Endothelial cell of umbilical vein (primary cell): ENCODE results near the gene HDAC1. TPM values are rescaled to one million over a fixed set of nuclear protein-coding genes. Genes with fewer than 3 reads are reported as not detected.
A peak's percentile ranks its signal among the peaks of the same experiment; 100 is the strongest.

Experiments used
- BruUV-seq: library from RNA; stranded (reverse); fragments of 400-500 nt; replicated peaks from 2 replicates; lab custom pipeline; 2021; lab: Mats Ljungman, UMichigan
- CTCF ChIA-PET: fragments of 300-600, 350-600 bp; sonication (Branson Sonifier 250); formaldehyde crosslinking; loops from one replicate; lab custom pipeline; 2021; ENCODE audit warnings: antibody characterized with exemption, inconsistent platforms; lab: Charles Lee
- POLR2A ChIA-PET: fragments of 300-600, 350-600 bp; sonication (Branson Sonifier 250); formaldehyde crosslinking; loops from one replicate; lab custom pipeline; 2021; ENCODE audit warnings: antibody characterized with exemption, inconsistent platforms; lab: Charles Lee
- DNase-seq: peaks from one replicate; pipeline ENCODE4 v3.0.0-alpha.2; 2011; ENCODE audit warnings: low read depth, low spot score
- FAIRE-seq: peaks from 2 replicates; lab custom pipeline; 2011; peaks lifted over from hg19 to GRCh38; lab: Jason Lieb, UNC
- H2AFZ ChIP-seq: 2 replicates; pipeline ENCODE4 v1.6.0; 2012; ENCODE audit warnings: low read depth, low read length, control low read depth, inconsistent platforms
- H3K27ac ChIP-seq: 2 replicates; pipeline ENCODE4 v1.5.1; 2011; ENCODE audit warnings: low read depth, mild to moderate bottlenecking, control low read depth, low read length, moderate library complexity; ENCODE audit not compliant: insufficient read depth
- H3K27me3 ChIP-seq, 2 experiments: 2 replicates each; pipeline versions ENCODE4 v1.6.0 to v1.6.1; 2011; ENCODE audit warnings: low read length in 2 of 2, mixed read lengths in 1 of 2; ENCODE audit not compliant: control insufficient read depth in 2 of 2, insufficient read depth in 2 of 2
- H3K36me3 ChIP-seq, 2 experiments: 2 replicates in 1 of 2; 3 replicates in 1 of 2; pipeline ENCODE4 v1.5.1; 2011; ENCODE audit warnings: low read length in 2 of 2, mild to moderate bottlenecking in 1 of 2, moderate library complexity in 1 of 2; ENCODE audit not compliant: control insufficient read depth in 2 of 2, insufficient read depth in 2 of 2; ENCODE audit errors: extremely low read depth in 1 of 2
- H3K4me1 ChIP-seq: 3 replicates; pipeline ENCODE4 v1.5.1; 2011; ENCODE audit warnings: mild to moderate bottlenecking, low read length; ENCODE audit not compliant: control insufficient read depth, insufficient read depth; ENCODE audit errors: extremely low read depth
- H3K4me2 ChIP-seq: 2 replicates; pipeline ENCODE4 v1.6.1; 2011; ENCODE audit warnings: low read length, control low read depth, mixed read lengths; ENCODE audit not compliant: insufficient read depth
- H3K4me3 ChIP-seq, 3 experiments: fragments of 200-600 bp in 1 of 3; sonication (generic), shearing (Covaris generic) in 1 of 3; replicated peaks in 1 of 3; 2 replicates each; pipeline ENCODE4 v1.5.1; 2011 to 2016; ENCODE audit warnings: control low read depth in 3 of 3, low read length in 3 of 3, mild to moderate bottlenecking in 2 of 3, inconsistent platforms in 1 of 3, low read depth in 1 of 3, moderate library complexity in 1 of 3; ENCODE audit not compliant: insufficient read depth in 1 of 3
- H3K79me2 ChIP-seq: 2 replicates; pipeline ENCODE4 v1.6.0; 2012; ENCODE audit warnings: low read length, inconsistent platforms; ENCODE audit not compliant: control insufficient read depth, insufficient read depth
- H3K9ac ChIP-seq: replicated peaks from 2 replicates; pipeline ENCODE3; 2011; ENCODE audit warnings: low read length, control low read depth; ENCODE audit not compliant: insufficient read depth; ENCODE audit errors: extremely low read depth
- H3K9me1 ChIP-seq: replicated peaks from 3 replicates; pipeline ENCODE4 v1.6.0; 2011; ENCODE audit warnings: mild to moderate bottlenecking, low read length; ENCODE audit not compliant: control insufficient read depth, insufficient read depth; ENCODE audit errors: extremely low read depth
- H3K9me3 ChIP-seq: replicated peaks from 2 replicates; pipeline ENCODE4 v1.5.1; 2012; ENCODE audit warnings: low read length, inconsistent platforms; ENCODE audit not compliant: control insufficient read depth, insufficient read depth
- H4K20me1 ChIP-seq: replicated peaks from 2 replicates; pipeline ENCODE3; 2011; ENCODE audit warnings: mild to moderate bottlenecking, low read length; ENCODE audit not compliant: control insufficient read depth, insufficient read depth; ENCODE audit errors: extremely low read depth
- EZH2 ChIP-seq: IDR thresholded peaks from 2 replicates; pipeline ENCODE4 v1.6.1; 2012; ENCODE audit warnings: borderline replicate concordance, low read depth, mild to moderate bottlenecking, moderate library complexity, low read length, inconsistent platforms; ENCODE audit not compliant: severe bottlenecking
- FOS ChIP-seq: IDR thresholded peaks from 2 replicates; pipeline ENCODE4 v1.6.1; 2011; ENCODE audit warnings: mild to moderate bottlenecking, low read length, moderate library complexity, borderline replicate concordance; ENCODE audit not compliant: insufficient read depth
- GATA2 ChIP-seq: IDR thresholded peaks from 2 replicates; pipeline ENCODE4 v1.7.0; 2011; ENCODE audit warnings: low read depth, mild to moderate bottlenecking, moderate library complexity, mixed read lengths, low read length; ENCODE audit not compliant: insufficient read length, insufficient read depth
- JUN ChIP-seq: IDR thresholded peaks from 2 replicates; pipeline ENCODE4 v1.6.1; 2011; ENCODE audit warnings: borderline replicate concordance, low read depth; ENCODE audit not compliant: insufficient read length, insufficient read depth
- MYC ChIP-seq: IDR thresholded peaks from one replicate; pipeline ENCODE4 v1.6.1; 2011; ENCODE audit warnings: mild to moderate bottlenecking, low read depth, low read length
- POLR2A ChIP-seq: IDR thresholded peaks from 2 replicates; pipeline ENCODE4 v1.6.1; 2012; ENCODE audit warnings: low read depth, mild to moderate bottlenecking, control low read depth, low read length
- POLR2AphosphoS5 ChIP-seq: IDR thresholded peaks from 2 replicates; pipeline ENCODE4 v1.6.1; 2012; ENCODE audit warnings: low read depth, mild to moderate bottlenecking, control low read depth, low read length, moderate library complexity; ENCODE audit not compliant: insufficient read depth
- dilution Hi-C: fragments of 300-500 bp; cut with MboI; formaldehyde crosslinking; loops from one replicate; pipeline ENCODE4 v1.15.0; 2019; ENCODE audit warnings: low sequenced_read_pairs; ENCODE audit not compliant: extremely low pct_ligation_motif_present
- intact Hi-C: fragments of 100-400 bp; cut with micrococcal nuclease; formaldehyde crosslinking; loops from one replicate; pipeline ENCODE4 v1.10.0; 2022
- polyA plus RNA-seq, 4 experiments: library from polyadenylated mRNA; depleted of rRNA in 3 of 4; stranded (reverse) in 3 of 4; unstranded in 1 of 4; fragments of >200 nt; gene quantifications; 2 replicates each; pipeline versions ENCODE4 v1.2.1 to v1.2.3, GENCODE V29; 2011 to 2012; ENCODE audit warnings: missing spikeins in 1 of 4
- total RNA-seq: library from RNA; stranded (reverse); gene quantifications from 2 replicates; pipeline ENCODE4 v1.2.3, GENCODE V29; 2021
- TF ChIP-seq, protein P1 (sequence below), 2 donors: IDR thresholded peaks; 1 replicate in 1 of 2; 2 replicates in 1 of 2; pipeline ENCODE4 v1.5.1; 2011; ENCODE audit warnings: low read length in 2 of 2, mild to moderate bottlenecking in 2 of 2, moderate library complexity in 2 of 2, control low read depth in 1 of 2, inconsistent platforms in 1 of 2, low read depth in 1 of 2; ENCODE audit not compliant: insufficient read depth in 1 of 2; ENCODE audit errors: extremely low read depth in 1 of 2
- TF ChIP-seq, protein P2 (sequence below): IDR thresholded peaks from 2 replicates; pipeline ENCODE4 v1.6.1; 2011; ENCODE audit not compliant: insufficient read depth, insufficient read length

Gene HDAC1
- total and polyA plus RNA-seq, 2 donors (not counting 3 experiments of a cell fraction or from before 2014, with no cell fraction given), result 138 to 141 TPM

DNA sequence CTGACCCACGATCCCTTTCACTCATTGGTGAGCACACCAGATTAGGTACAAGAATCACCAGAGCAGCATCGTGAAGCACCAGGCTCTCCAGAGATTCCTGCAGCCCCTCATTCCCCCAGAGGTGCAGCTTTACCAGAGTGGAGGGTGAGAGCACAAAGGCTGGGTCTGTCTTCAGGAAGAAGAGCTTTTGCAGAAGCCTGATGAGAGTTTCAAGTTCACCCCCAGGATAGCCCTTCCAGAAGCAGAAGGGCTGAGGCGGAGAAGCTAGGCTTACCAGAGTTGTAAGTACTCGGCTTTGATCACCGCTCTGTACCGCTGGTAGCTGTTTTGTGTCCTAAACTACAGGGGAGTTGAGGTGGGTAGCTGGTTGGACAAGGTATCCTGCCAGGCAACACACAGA, 73.6 kb downstream of the HDAC1 start:
- TSS peak; percentile 26 for BruUV-seq
- FAIRE-seq, result no peak
- peaks cover 5 to 38% of the 10 kb centered on the region in 2 experiments for H3K36me3 ChIP-seq

More for the DNA sequence above, 73.6 kb downstream of the HDAC1 start:
- H3K4me2 ChIP-seq, result no peak overlapping the region
- H2AFZ ChIP-seq, result no peak overlapping the region
- DNase-seq, result no peak
- H3K9me1 ChIP-seq, result no peaks in the 10 kb centered on the region
- no peak overlapping the region for H3K27ac ChIP-seq
- H3K4me3 ChIP-seq, result no peak overlapping the region
- intact Hi-C loops (no loop called here), dilution Hi-C loops (no loop called here)
- ChIA-PET CTCF (interaction anchor here (1.3 to 1.6 kb wide), 3 partner anchors 11 to 117 kb away, joined by 4 read pairs; no protein-coding TSS in a partner anchor), POLR2A (interaction anchor here (1.1 kb wide), 1 partner anchor 29 kb away, joined by 3 read pairs; the partner anchor contains the start of gene MARCKSL1)
- H3K27me3 ChIP-seq, result no peaks in the 10 kb centered on the region
- TF ChIP-seq FOS (no peak), MYC (no peak), GATA2 (no peak), POLR2AphosphoS5 (no peak), JUN (no peak), POLR2A (no peak), EZH2 (no peak)
- TF ChIP-seq, protein P1, sequence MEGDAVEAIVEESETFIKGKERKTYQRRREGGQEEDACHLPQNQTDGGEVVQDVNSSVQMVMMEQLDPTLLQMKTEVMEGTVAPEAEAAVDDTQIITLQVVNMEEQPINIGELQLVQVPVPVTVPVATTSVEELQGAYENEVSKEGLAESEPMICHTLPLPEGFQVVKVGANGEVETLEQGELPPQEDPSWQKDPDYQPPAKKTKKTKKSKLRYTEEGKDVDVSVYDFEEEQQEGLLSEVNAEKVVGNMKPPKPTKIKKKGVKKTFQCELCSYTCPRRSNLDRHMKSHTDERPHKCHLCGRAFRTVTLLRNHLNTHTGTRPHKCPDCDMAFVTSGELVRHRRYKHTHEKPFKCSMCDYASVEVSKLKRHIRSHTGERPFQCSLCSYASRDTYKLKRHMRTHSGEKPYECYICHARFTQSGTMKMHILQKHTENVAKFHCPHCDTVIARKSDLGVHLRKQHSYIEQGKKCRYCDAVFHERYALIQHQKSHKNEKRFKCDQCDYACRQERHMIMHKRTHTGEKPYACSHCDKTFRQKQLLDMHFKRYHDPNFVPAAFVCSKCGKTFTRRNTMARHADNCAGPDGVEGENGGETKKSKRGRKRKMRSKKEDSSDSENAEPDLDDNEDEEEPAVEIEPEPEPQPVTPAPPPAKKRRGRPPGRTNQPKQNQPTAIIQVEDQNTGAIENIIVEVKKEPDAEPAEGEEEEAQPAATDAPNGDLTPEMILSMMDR (IDR thresholded peaks at IDR 0.05; ENCODE audit: extremely low read depth in 1 of 2, insufficient read depth in 1 of 2, low read depth in 1 of 2, low read length in 2 of 2), result no peak
- TF ChIP-seq, protein P2, sequence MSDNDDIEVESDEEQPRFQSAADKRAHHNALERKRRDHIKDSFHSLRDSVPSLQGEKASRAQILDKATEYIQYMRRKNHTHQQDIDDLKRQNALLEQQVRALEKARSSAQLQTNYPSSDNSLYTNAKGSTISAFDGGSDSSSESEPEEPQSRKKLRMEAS, result no peak
- H4K20me1 ChIP-seq, result no peaks in the 10 kb centered on the region
- no peaks in the 10 kb centered on the region for H3K9me3 ChIP-seq
- H3K79me2 ChIP-seq, result no peaks in the 10 kb centered on the region
- H3K4me1 ChIP-seq, result peaks cover 7% of the 10 kb centered on the region
- H3K9ac ChIP-seq, result no peak overlapping the region
